Measurements from ENCODE around the gene PPP6R3.

The PPP6R3 gene

GRCh38 chr11:68495220-68495729, 34.7 kb downstream of the PPP6R3 start:
- no peak for DNase-seq (ENCODE audit: low spot score)

GRCh38 chr11:68495872-68496271, 35.3 kb downstream of the PPP6R3 start:
- no peak for DNase-seq (ENCODE audit: low spot score)

GRCh38 chr11:68497761-68498160, 37.2 kb downstream of the PPP6R3 start:
- no peak for DNase-seq (ENCODE audit: low spot score)

- DNase-seq (ENCODE audit: low spot score), result no peak
Observed at GRCh38 chr11:68498321-68498720, 37.8 kb downstream of the PPP6R3 start.

GRCh38 chr11:68498903-68499883, 38.6 kb downstream of the PPP6R3 start:
- no peak for DNase-seq (ENCODE audit: low spot score)

- DNase-seq (ENCODE audit: low spot score), result no peak
Observed at GRCh38 chr11:68500206-68500605, 39.7 kb downstream of the PPP6R3 start.

- no peak for DNase-seq (ENCODE audit: low spot score)
Observed at GRCh38 chr11:68501813-68502212, 41.3 kb downstream of the PPP6R3 start.

GRCh38 chr11:68503251-68503687, 42.7 kb downstream of the PPP6R3 start:
- DNase-seq (ENCODE audit: low spot score), result no peak

- no peak for DNase-seq (ENCODE audit: low spot score)
Observed at GRCh38 chr11:68503792-68504191, 43.2 kb downstream of the PPP6R3 start.

GRCh38 chr11:68504432-68505066, 44.0 kb downstream of the PPP6R3 start:
- no peak for DNase-seq (ENCODE audit: low spot score)

- no peak for DNase-seq (ENCODE audit: low spot score)
Observed at GRCh38 chr11:68505596-68505995, 45.0 kb downstream of the PPP6R3 start.

- no peak for DNase-seq (ENCODE audit: low spot score)
Observed at GRCh38 chr11:68506908-68507307, 46.4 kb downstream of the PPP6R3 start.

GRCh38 chr11:68508425-68508824, 47.9 kb downstream of the PPP6R3 start:
- DNase-seq (ENCODE audit: low spot score), result no peak

- DNase-seq (ENCODE audit: low spot score), result no peak
Observed at GRCh38 chr11:68509066-68509465, 48.5 kb downstream of the PPP6R3 start.

GRCh38 chr11:68513930-68514487, 53.5 kb downstream of the PPP6R3 start:
- DNase-seq (ENCODE audit: low spot score), result no peak

- DNase-seq (ENCODE audit: low spot score), result no peak
Observed at GRCh38 chr11:68517121-68517741, 56.7 kb downstream of the PPP6R3 start.

GRCh38 chr11:68518191-68518590, 57.6 kb downstream of the PPP6R3 start:
- no peak for DNase-seq (ENCODE audit: low spot score)

- no peak for DNase-seq (ENCODE audit: low spot score)
Observed at GRCh38 chr11:68521969-68522652, 61.6 kb downstream of the PPP6R3 start.

- DNase-seq (ENCODE audit: low spot score), result no peak
Observed at GRCh38 chr11:68523033-68523432, 62.5 kb downstream of the PPP6R3 start.

- DNase-seq (ENCODE audit: low spot score), result peak; percentile 42
Observed at GRCh38 chr11:68523743-68524142, 63.2 kb downstream of the PPP6R3 start.

GRCh38 chr11:68524213-68524612, 63.7 kb downstream of the PPP6R3 start:
- DNase-seq (ENCODE audit: low spot score), result no peak

GRCh38 chr11:68524681-68525080, 64.1 kb downstream of the PPP6R3 start:
- peak; percentile 10 for DNase-seq (ENCODE audit: low spot score)

Data from Ammon's horn (tissue), 1 donor.